ENCODE results near the gene PCCA.

DNA sequence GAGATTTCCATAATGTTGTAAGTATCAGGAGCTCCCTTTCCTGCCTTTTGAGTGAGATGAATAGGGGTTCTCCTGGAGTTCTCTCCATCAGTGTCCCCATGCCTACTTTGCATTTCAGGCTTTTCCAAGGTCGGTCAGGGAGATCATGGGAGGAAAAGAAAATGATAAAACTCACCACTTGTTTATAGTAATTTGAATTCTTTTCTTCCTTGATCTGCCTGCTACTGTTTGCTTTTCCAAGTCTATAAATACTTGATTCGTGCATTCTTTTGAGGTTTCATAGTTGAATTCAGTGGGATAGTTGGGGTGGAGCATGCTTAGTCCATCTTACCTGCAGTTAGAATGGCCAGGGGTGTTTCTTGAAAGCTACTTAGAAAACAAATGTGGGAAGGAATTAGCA lies 51.5 kb downstream of the PCCA start:
- no peak for TF ChIP-seq CTCF (IDR thresholded peaks at IDR 0.05)
- TF ChIP-seq POLR2AphosphoS5 (IDR thresholded peaks at IDR 0.05) = no peak

Data from prostate gland (tissue), 2 donors.